Endodermal cell (in vitro differentiated cells): ENCODE measurements around the gene HOXC4. TPM values are rescaled to one million over a fixed set of nuclear protein-coding genes. Genes with fewer than 3 reads are reported as not detected.

Experiments
- microRNA-seq: library from miRNA; unstranded; fragments of <30 nt; microRNA quantifications from one replicate; pipeline ENCODE4 v1.2.0, GENCODE V29; 2020; ENCODE audit warnings: borderline microRNAs expressed
- total RNA-seq, 2 donors: library from RNA; stranded (reverse); fragmentation: NEBNext Ultra II Directional in 1 of 2; extraction: Animal tissue kit (Norgen Biotek cat#: 25700) in 1 of 2; gene quantifications; 2 replicates in 1 of 2; 3 replicates in 1 of 2; pipeline ENCODE4 v1.2.1, GENCODE V29; 2021

HOXC4 gene
- total RNA-seq, 2 donors from 2014 or later = not detected

Small RNA genes lying within 50 kb of the gene (microRNA-seq; reads per million reads assigned to microRNA genes)
- gene MIR615 = not detected

Other genes with a start within 250 kb of the HOXC4 start
- not detected for gene HOXC13, start 115.0 kb upstream of the HOXC4 start, total RNA-seq
- gene HOXC12, start 98.9 kb upstream of the HOXC4 start, total RNA-seq = not detected
- gene HOXC11, start 80.7 kb upstream of the HOXC4 start, total RNA-seq = not detected
- gene HOTAIR, start 78.9 kb upstream of the HOXC4 start, total RNA-seq = not detected
- gene HOXC10, start 68.7 kb upstream of the HOXC4 start, total RNA-seq = not detected
- not detected for gene HOXC9, start 53.7 kb upstream of the HOXC4 start, total RNA-seq
- not detected for gene HOXC8, start 44.9 kb upstream of the HOXC4 start, total RNA-seq
- not detected for gene HOXC6, start 25.4 kb upstream of the HOXC4 start, total RNA-seq
- gene HOXC5, start 20.8 kb upstream of the HOXC4 start, total RNA-seq = not detected
- gene SMUG1, start 135.2 kb downstream of the HOXC4 start, total RNA-seq = 10 to 100 TPM; 32.4 to 37.2 TPM
- 100 to 1,000 TPM; 230 to 341 TPM for gene CBX5, start 226.3 kb downstream of the HOXC4 start, total RNA-seq
- 1,000 to 10,000 TPM; 2,414 to 2,488 TPM for gene HNRNPA1, start 226.9 kb downstream of the HOXC4 start, total RNA-seq
- gene NFE2, start 247.2 kb downstream of the HOXC4 start, total RNA-seq = 1 to 10 TPM; 2.7 TPM